GM18520 (cell line): ENCODE results near the gene TBX20.
"Not testable (repeated sequence)": the region's sequence is repeated elsewhere in the genome, so short reads cannot be mapped to it uniquely, and the experiment has no call there.

Source experiments
- ATAC-seq: cut with Tn5 transposase; IDR thresholded peaks from one replicate; pipeline ENCODE4 v1.9.1; 2021; ENCODE audit not compliant: unreplicated experiment

The TBX20 gene

DNA sequence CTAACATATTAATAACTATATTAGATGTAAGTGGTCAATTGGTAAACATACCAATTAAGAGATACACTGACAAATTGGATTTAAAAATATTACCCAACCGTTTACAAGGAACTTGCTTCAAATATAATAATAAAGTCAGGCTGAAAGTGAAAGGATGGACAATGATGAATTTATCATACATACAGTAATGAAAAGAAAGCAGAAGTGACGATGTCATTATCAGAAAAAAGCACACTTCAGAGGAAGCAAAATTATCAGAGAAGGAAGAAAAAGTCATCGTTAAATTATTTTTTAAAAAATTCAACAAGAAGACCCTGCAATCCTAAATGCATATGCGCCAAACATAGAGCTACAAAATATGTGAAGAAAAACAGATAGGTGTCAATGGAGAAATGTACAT lies 81.8 kb downstream of the TBX20 start:
- not testable (repeated sequence) for ATAC-seq

- ATAC-seq = not testable (repeated sequence)
These were observed 86.2 kb downstream of the TBX20 start for GRCh38 chr7:35167658-35168057.

DNA sequence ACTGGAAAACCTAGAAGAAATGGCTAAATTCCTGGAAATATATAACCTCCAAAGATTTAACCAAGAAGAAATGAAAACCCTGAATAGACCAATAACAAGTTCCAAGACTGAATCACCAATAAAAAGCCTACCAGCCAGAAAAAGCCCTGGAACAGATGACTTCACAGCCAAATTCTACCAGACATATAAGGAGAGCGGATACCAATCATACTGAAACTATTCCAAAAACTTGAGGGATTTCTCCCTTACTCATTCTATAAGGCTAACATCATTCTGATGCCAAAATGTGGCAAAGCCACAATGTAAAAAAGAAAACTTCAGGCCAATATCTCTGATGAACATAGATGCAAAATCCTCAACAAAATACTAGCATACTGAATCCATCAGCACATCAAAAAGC lies 86.7 kb downstream of the TBX20 start:
- ATAC-seq = not testable (repeated sequence)

- ATAC-seq = not testable (repeated sequence)
These were observed 92.7 kb downstream of the TBX20 start for GRCh38 chr7:35161059-35161740.
